ENCODE data around the gene LHFPL3. TPM values are rescaled to one million over a fixed set of nuclear protein-coding genes. Genes with fewer than 3 reads are reported as not detected.

The LHFPL3 gene
- total RNA-seq, 6 experiments from 2014 or later: not detected

DNA sequence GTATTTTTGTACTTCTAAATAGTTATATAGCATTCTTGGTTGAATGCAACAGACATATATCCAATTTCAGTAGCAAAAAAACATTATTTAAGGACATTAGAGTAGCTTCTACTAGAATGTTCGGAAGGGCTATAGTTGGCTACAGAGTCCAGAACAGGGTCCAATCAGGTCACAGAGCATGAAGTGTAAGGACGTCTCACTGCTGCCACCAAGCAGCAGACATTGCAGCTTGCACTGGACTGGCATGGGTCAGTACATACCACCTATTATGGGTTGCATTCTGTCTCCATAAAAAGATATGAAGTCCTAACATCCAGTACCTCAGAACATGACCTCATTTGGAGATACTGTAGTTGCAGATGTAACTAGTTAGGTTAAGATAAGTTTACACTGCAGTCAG, 87.3 kb downstream of the LHFPL3 start:
- DNase-seq: no peak
- 19% methylated on average over 2 of the region's 2 CpGs for WGBS (ENCODE audit: insufficient coverage, low coverage, low lambda C conversion rate, missing lambda C conversion rate)
- Histone ChIP-seq H3K27ac (no peak overlapping the region), H3K9me3 (no peaks in the 10 kb centered on the region), H3K4me1 (no peaks in the 10 kb centered on the region), H3K36me3 (no peaks in the 10 kb centered on the region), H3K27me3 (no peaks in the 10 kb centered on the region), H3K4me3 (no peak overlapping the region)
- TF ChIP-seq POLR2A (IDR thresholded peaks at IDR 0.05) (no peak), CTCF (IDR thresholded peaks at IDR 0.05) (peak in 1 of 4 donors; percentile 18)
- intact Hi-C loops (cut with DNase I): no loop called here
- ATAC-seq: peak; percentile 45 to 68 (median 58)

DNA sequence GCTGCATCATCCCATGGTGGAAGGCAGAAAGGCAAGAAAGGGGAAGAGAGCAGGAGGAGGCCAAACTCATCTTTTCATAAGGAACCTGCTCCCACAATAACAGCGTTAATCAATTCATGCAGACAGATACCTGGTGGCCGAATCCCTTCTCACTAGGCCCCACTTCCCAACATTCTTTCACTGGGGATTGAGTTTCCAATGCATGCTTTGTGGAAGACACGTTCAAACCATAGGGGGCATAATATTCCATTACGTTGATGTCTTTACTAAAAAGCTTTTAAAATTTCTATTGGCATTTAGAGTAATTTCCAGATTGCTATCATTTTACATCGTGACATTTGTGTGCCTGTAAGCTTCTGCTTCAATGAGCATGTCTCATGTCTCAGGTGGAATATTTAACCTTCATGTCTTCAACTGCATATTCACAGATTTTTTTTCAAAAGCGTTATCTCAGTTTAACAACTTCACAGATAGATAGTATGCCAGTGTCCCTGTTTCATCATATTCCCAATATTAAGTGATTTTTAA, 88.5 kb downstream of the LHFPL3 start:
- DNase-seq (no peak), ATAC-seq (no peak)
- intact Hi-C loops (cut with DNase I): no loop called here
- Histone ChIP-seq H3K36me3 (no peaks in the 10 kb centered on the region), H3K4me3 (no peak overlapping the region), H3K27ac (no peak overlapping the region), H3K27me3 (no peaks in the 10 kb centered on the region), H3K9me3 (no peaks in the 10 kb centered on the region), H3K4me1 (no peaks in the 10 kb centered on the region)
- WGBS (ENCODE audit: insufficient coverage, low coverage, low lambda C conversion rate, missing lambda C conversion rate): 55% methylated on average over 5 of the region's 6 CpGs
- TF ChIP-seq POLR2A (IDR thresholded peaks at IDR 0.05) (no peak), CTCF (IDR thresholded peaks at IDR 0.05) (no peak)

GRCh38 chr7:104431930-104432329, 103.5 kb downstream of the LHFPL3 start:
- Histone ChIP-seq H3K4me3 (no peak overlapping the region), H3K9me3 (no peaks in the 10 kb centered on the region), H3K36me3 (no peaks in the 10 kb centered on the region), H3K27ac (no peak overlapping the region), H3K27me3 (no peaks in the 10 kb centered on the region), H3K4me1 (no peaks in the 10 kb centered on the region)
- DNase-seq (no peak), ATAC-seq (no peak)
- intact Hi-C loops (cut with DNase I): no loop called here
- WGBS (ENCODE audit: insufficient coverage, low coverage, low lambda C conversion rate, missing lambda C conversion rate): 63% methylated on average over 1 of the region's 1 CpG
- no peak for TF ChIP-seq POLR2A (IDR thresholded peaks at IDR 0.05)
- TF ChIP-seq CTCF (IDR thresholded peaks at IDR 0.05): no peak

DNA sequence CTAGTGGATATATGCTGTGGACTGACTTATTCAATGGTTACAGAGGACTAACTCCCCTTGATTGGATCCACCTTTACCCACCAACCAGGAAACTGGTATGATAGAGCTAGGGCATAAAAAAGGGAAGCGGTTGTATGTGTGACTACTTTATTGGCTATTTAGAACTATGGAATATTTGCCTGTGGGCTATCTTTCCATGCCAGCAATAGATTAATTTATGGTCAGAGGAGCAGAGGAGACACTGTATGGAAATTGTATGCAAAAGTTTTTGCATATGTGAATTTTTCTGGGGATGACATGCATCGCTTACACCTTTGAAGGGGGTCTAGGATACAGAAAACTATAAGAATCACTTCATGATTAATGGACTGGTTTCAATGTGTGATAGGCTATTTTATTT, 105.7 kb downstream of the LHFPL3 start:
- TF ChIP-seq POLR2A (IDR thresholded peaks at IDR 0.05) (no peak), CTCF (IDR thresholded peaks at IDR 0.05) (no peak)
- WGBS (ENCODE audit: insufficient coverage, low coverage, low lambda C conversion rate, missing lambda C conversion rate): 100% methylated on average over 2 of the region's 2 CpGs
- H3K27me3 ChIP-seq: no peaks in the 10 kb centered on the region
- no peak overlapping the region for H3K4me3 ChIP-seq
- H3K36me3 ChIP-seq: no peaks in the 10 kb centered on the region
- no peaks in the 10 kb centered on the region for H3K4me1 ChIP-seq
- intact Hi-C loops (cut with DNase I): no loop called here
- DNase-seq (no peak), ATAC-seq (no peak)
- no peaks in the 10 kb centered on the region for H3K9me3 ChIP-seq
- no peak overlapping the region for H3K27ac ChIP-seq

- TF ChIP-seq CTCF (IDR thresholded peaks at IDR 0.05): no peak
- TF ChIP-seq POLR2A (IDR thresholded peaks at IDR 0.05): no peak
- Histone ChIP-seq H3K4me3 (no peak overlapping the region), H3K27ac (no peak overlapping the region), H3K4me1 (no peaks in the 10 kb centered on the region), H3K27me3 (no peaks in the 10 kb centered on the region), H3K36me3 (no peaks in the 10 kb centered on the region), H3K9me3 (no peaks in the 10 kb centered on the region)
- no peak for DNase-seq
- WGBS (ENCODE audit: insufficient coverage, low coverage, low lambda C conversion rate, missing lambda C conversion rate): 50% methylated on average over 1 of the region's 1 CpG
- ATAC-seq: no peak
- intact Hi-C loops (cut with DNase I): no loop called here
Observed at GRCh38 chr7:104442481-104442880, 114.1 kb downstream of the LHFPL3 start.

All from right lobe of liver (tissue), 6 donors.